ENCODE measurements around the gene RBM20. TPM values are rescaled to one million over a fixed set of nuclear protein-coding genes. Genes with fewer than 3 reads are reported as not detected.
A peak's percentile ranks its signal among the peaks of the same experiment; 100 is the strongest.

The RBM20 gene
- total RNA-seq, 1 donor from 2014 or later = 0.58 TPM

DNA sequence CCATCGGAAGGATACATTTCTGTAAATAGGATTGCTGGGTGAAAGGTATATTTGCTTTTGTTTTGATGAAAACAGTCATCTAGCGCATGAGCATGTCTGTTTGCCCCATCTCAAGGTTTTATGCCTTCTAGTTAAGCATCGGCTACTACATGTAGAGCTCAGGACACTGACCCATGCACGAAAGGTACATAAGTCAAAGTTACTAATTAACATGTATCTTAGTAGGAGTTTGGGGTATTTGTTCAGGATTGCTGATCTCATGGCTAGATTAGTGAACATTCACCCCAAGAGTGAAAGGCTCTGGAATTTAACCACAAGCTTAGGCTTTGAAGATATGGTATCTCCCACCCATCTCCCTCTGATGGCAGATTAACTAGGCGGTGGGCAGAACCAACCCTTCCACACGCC, 91.5 kb downstream of the RBM20 start:
- Mint-ChIP-seq H3K27ac (ENCODE audit: unreplicated experiment) (no peak overlapping the region), H3K36me3 (ENCODE audit: low read depth) (no peaks in the 10 kb centered on the region), H3K27me3 (ENCODE audit: low read depth) (peaks cover 36% of the 10 kb centered on the region), H3K4me1 (peaks cover 11% of the 10 kb centered on the region), H3K9me3 (no peaks in the 10 kb centered on the region), H3K4me3 (no peak overlapping the region)
- TF ChIP-seq, protein P1, sequence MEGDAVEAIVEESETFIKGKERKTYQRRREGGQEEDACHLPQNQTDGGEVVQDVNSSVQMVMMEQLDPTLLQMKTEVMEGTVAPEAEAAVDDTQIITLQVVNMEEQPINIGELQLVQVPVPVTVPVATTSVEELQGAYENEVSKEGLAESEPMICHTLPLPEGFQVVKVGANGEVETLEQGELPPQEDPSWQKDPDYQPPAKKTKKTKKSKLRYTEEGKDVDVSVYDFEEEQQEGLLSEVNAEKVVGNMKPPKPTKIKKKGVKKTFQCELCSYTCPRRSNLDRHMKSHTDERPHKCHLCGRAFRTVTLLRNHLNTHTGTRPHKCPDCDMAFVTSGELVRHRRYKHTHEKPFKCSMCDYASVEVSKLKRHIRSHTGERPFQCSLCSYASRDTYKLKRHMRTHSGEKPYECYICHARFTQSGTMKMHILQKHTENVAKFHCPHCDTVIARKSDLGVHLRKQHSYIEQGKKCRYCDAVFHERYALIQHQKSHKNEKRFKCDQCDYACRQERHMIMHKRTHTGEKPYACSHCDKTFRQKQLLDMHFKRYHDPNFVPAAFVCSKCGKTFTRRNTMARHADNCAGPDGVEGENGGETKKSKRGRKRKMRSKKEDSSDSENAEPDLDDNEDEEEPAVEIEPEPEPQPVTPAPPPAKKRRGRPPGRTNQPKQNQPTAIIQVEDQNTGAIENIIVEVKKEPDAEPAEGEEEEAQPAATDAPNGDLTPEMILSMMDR (conservative IDR thresholded peaks at IDR 0.05) = no peak
- no peak for DNase-seq (ENCODE audit: low read depth, low spot score)

- Mint-ChIP-seq H3K27ac (ENCODE audit: unreplicated experiment) (no peak overlapping the region), H3K27me3 (ENCODE audit: low read depth) (peaks cover 28% of the 10 kb centered on the region), H3K4me1 (peaks cover 12% of the 10 kb centered on the region), H3K9me3 (no peaks in the 10 kb centered on the region), H3K4me3 (no peak overlapping the region), H3K36me3 (ENCODE audit: low read depth) (no peaks in the 10 kb centered on the region)
- TF ChIP-seq, protein P1 (conservative IDR thresholded peaks at IDR 0.05) = no peak
- no peak for DNase-seq (ENCODE audit: low read depth, low spot score)
Measured at GRCh38 chr10:110737886-110738634, 93.9 kb downstream of the RBM20 start.

- TF ChIP-seq, protein P1 (conservative IDR thresholded peaks at IDR 0.05) = no peak
- Mint-ChIP-seq H3K27ac (ENCODE audit: unreplicated experiment) (peak overlapping the region; percentile 2), H3K4me1 (peaks cover 11% of the 10 kb centered on the region), H3K9me3 (no peaks in the 10 kb centered on the region), H3K27me3 (ENCODE audit: low read depth) (peaks cover 20% of the 10 kb centered on the region), H3K36me3 (ENCODE audit: low read depth) (no peaks in the 10 kb centered on the region), H3K4me3 (no peak overlapping the region)
- DNase-seq (ENCODE audit: low read depth, low spot score) = peak; percentile 7
Measured at GRCh38 chr10:110739811-110740271, 95.7 kb downstream of the RBM20 start.

DNA sequence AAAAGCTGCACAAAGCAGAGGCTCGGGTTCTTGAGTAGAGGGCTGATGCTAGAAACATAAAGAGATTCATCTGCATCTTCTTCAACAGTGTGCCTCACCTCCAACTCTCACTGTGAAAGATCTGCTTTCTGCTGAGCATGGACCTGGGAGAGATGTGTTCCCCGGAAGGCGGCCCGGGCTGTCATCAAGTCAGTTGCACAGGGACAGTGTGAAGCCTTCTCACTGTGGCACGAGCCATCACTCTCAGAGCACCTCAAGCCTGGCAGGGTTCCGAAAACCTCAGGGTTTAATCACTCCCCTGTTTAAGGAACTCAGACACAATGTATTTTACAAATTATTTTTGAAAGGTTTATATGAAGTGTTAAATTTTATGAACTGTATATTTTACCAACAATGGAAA, 98.7 kb downstream of the RBM20 start:
- H3K27me3 Mint-ChIP-seq (ENCODE audit: low read depth) = peaks cover 22% of the 10 kb centered on the region
- H3K27ac Mint-ChIP-seq (ENCODE audit: unreplicated experiment) = no peak overlapping the region
- no peak for DNase-seq (ENCODE audit: low read depth, low spot score)
- H3K4me1 Mint-ChIP-seq = peaks cover 11% of the 10 kb centered on the region
- H3K4me3 Mint-ChIP-seq = no peak overlapping the region
- no peaks in the 10 kb centered on the region for H3K9me3 Mint-ChIP-seq
- TF ChIP-seq, protein P1 (conservative IDR thresholded peaks at IDR 0.05) = no peak
- H3K36me3 Mint-ChIP-seq (ENCODE audit: low read depth) = no peaks in the 10 kb centered on the region

GRCh38 chr10:110744782-110745181, 100.6 kb downstream of the RBM20 start:
- H3K4me3 Mint-ChIP-seq = no peak overlapping the region
- no peaks in the 10 kb centered on the region for H3K9me3 Mint-ChIP-seq
- DNase-seq (ENCODE audit: low read depth, low spot score) = no peak
- no peak overlapping the region for H3K27ac Mint-ChIP-seq (ENCODE audit: unreplicated experiment)
- peaks cover 9% of the 10 kb centered on the region for H3K4me1 Mint-ChIP-seq
- TF ChIP-seq, protein P1 (conservative IDR thresholded peaks at IDR 0.05) = no peak
- peaks cover 3% of the 10 kb centered on the region for H3K36me3 Mint-ChIP-seq (ENCODE audit: low read depth)
- peaks cover 22% of the 10 kb centered on the region for H3K27me3 Mint-ChIP-seq (ENCODE audit: low read depth)
